ENCODE measurements around the gene KCND2.
"Not testable (repeated sequence)": the region's sequence is repeated elsewhere in the genome, so short reads cannot be mapped to it uniquely, and the experiment has no call there.

The KCND2 gene

GRCh38 chr7:120480472-120480871 is 207.5 kb downstream of the KCND2 start:
- FAIRE-seq = no peak
- no peak for DNase-seq (ENCODE audit: low spot score)

DNA sequence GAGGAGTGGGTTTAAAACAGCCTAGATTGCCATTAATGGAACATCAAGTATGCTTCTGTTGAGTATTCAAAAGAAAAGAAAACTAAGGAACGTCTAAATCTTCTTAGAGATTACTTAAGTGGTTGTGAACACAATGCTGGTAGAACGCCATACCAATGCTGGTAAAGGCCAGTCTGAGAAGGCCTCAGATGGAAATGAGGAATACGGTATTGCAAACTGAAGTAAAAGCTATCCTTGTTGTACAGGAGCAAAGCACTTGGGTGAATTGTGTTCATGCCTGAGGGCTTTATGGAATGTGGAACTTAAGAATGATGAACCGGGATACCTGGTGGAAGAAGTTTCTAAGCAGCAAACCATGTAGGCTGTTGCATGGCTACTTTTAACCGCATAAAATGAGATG is 208.0 kb downstream of the KCND2 start:
- DNase-seq (ENCODE audit: low spot score) = no peak
- no peak for FAIRE-seq

DNA sequence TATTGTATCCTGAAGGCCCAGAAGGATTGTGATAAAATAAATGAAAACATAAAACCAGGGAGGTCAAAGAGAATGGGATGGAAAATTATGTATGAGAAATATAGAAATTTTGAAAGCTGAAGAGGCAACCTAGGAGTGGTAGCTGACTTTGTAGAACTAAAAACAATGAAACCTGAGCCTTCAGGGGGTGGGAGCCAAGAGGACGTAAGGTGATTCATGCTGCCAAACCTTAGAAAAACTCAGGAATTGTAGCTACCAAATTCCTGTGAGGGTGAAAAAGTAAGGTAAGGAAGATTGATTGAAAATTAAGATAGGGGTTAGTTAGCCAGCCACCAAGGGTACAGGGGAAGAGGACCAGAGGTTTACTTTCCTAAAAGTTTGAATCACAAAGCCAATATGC is 213.2 kb downstream of the KCND2 start:
- FAIRE-seq (no peak), DNase-seq (ENCODE audit: low spot score) (no peak)

- FAIRE-seq (no peak), DNase-seq (ENCODE audit: low spot score) (no peak)
These were observed 229.2 kb downstream of the KCND2 start for GRCh38 chr7:120502132-120502531.

- DNase-seq (ENCODE audit: low spot score) (no peak), FAIRE-seq (no peak)
These were observed 229.8 kb downstream of the KCND2 start for GRCh38 chr7:120502825-120503224.

DNA sequence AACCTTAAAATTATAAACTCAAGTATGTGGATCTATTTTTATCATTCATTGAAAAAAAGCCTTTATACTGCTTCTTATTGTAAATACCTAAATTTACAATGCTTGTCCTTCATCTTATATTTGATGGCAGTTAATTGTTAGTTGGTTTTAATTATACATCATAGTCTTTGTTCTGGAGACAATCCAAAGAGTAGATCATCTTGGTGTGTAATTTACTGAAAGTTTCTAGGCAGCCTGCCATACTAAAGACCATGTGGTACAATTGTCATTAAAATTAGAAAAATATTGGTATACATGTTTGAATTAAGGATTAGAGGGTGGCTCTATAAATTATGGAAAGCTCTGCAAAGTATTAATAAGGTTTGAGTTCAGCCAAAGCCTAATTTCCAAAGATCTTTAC is 231.4 kb downstream of the KCND2 start:
- FAIRE-seq = no peak

GRCh38 chr7:120505770-120506169 is 232.8 kb downstream of the KCND2 start:
- DNase-seq (ENCODE audit: low spot score) = no peak

More for the DNA sequence above, 231.4 kb downstream of the KCND2 start:
- no peak for DNase-seq (ENCODE audit: low spot score)

GRCh38 chr7:120512701-120513100 is 239.7 kb downstream of the KCND2 start:
- FAIRE-seq (no peak), DNase-seq (ENCODE audit: low spot score) (no peak)

More at GRCh38 chr7:120505770-120506169, 232.8 kb downstream of the KCND2 start:
- no peak for FAIRE-seq

- no peak for DNase-seq (ENCODE audit: low spot score)
- no peak for FAIRE-seq
These were observed 246.2 kb downstream of the KCND2 start for GRCh38 chr7:120519224-120519623.

DNA sequence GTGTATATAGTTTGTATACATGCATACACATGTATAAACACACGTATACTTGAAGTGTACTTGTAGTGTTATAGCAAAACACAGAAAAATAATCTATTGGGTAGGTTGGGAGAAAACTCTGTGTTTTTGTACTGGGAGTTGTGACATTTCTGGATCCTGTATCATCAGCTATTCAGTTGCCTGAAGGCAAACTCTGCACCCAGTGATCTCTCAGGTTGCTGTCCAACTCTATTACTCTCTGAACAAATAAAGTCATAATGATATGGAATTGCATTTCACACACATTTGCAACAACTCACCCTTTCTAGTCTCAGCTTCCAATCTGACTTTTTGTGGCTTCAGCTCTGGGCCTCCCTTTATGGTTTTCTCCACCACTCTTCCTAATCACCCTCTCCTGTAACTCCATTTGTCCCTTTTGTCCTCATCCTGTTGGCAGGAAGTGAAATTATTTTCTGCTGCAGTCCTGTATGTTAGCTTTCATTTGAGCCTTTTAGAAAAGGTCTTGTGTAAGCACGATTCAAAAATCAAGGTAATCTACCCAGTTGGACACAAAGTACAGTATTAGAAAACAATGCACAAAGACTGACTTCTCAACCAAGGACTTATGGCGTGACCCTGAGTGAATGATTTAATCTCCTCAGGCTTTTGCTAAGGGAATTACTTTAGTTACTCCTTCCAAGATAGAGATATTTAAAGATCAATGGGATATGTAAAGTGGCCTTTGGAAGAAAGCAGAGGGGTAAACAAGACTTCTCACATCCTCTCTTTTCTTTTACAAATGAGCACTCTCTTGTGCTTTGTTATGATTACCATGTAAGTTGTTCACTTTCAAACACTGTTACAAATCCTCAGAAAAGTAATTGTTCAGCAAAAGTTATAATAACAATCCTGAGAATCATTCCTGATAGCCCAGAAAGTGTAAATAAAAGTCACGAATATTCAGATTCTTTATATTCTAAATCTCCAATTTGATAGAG is 249.1 kb downstream of the KCND2 start:
- FAIRE-seq (no peak), DNase-seq (ENCODE audit: low spot score) (no peak)

GRCh38 chr7:120523985-120524384 is 251.0 kb downstream of the KCND2 start:
- no peak for FAIRE-seq
- no peak for DNase-seq (ENCODE audit: low spot score)

DNA sequence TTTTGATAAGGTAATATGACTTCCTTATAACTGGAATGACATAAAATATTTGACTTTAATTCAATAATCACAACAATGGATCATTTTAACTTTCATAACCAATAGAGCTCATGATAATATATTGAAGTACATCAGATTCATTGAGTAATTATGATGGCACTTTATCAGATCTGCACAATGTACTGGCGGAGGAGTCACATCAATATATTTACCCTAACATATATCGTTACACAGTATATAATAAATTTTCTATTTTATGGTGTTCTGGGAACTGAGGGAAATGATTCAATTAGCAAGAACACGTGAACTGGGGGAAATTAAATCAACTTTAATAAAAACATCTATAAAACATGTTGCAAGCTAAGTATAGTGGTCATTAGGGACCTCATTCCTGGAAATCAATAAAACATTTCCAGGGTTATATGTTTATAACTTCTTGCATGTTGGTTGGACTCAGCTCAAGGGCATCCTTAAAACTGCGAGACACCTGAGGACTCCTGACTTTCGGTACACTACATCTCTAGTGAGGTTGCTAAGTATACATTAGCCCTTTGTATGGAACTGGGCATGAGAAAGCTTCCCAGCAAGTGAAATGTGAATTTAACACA is 254.0 kb downstream of the KCND2 start:
- no peak for FAIRE-seq
- DNase-seq (ENCODE audit: low spot score) = no peak

GRCh38 chr7:120529736-120530135 is 256.8 kb downstream of the KCND2 start:
- DNase-seq (ENCODE audit: low spot score) (no peak), FAIRE-seq (no peak)

DNA sequence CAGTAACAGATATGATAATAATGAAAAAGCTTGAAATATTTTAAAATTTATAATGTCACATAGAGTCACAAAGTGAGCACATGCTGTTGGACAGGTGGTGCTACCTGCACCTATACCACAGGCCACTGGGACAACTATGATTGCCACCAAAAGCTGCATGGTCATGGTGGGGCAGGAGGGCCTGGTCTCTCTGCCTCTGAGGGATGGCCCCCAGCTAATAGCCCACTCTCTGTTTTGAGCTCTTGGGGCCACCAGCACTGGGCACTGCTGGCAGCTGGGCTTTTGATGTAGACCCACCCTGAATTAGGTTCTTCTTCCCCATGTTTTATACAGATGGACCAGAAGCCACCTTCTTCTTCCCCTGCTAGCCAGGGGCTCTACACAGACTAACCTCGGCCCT is 265.4 kb downstream of the KCND2 start:
- FAIRE-seq = no peak
- no peak for DNase-seq (ENCODE audit: low spot score)

DNA sequence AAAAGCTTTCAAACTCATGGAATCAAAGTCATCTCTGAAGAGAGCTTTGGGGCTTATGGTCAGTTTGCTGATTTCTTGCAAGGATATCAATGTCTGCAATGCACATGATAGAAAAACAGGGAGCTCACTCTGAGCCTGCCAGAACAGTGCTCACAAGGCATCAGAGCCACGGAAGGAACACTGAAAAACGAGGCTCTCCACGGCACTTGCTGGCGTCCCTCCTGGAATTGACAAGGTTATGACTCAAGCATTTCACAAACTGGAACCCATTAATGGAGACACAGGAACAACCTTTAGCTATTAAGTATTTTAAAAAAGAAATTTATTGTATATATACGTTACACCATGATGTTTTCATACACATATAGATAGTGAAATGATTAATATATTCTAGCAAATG is 266.3 kb downstream of the KCND2 start:
- DNase-seq (ENCODE audit: low spot score) = no peak
- FAIRE-seq = no peak

DNA sequence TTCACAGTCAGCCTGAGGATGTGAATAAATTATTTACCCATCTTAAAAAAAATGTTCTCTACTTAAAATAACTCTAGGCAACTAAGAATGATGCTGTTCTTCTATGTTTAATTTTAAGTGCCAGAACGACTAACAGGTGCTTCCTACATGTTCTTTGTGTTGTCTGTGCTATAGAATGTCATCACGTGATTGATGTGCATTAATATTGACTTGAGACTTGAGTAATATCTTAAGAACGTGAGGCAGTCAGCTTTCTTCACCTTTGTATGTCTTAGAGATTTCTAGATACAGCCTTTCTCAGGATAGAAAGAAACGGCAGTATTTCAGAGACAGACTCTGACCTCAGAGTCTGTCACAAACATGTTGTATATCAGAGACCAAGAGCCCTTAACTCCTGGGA is 274.6 kb downstream of the KCND2 start:
- FAIRE-seq = no peak
- no peak for DNase-seq (ENCODE audit: low spot score)

GRCh38 chr7:120550494-120551048 is 277.6 kb downstream of the KCND2 start:
- no peak for FAIRE-seq
- DNase-seq (ENCODE audit: low spot score) = peak; percentile 4

GRCh38 chr7:120553491-120553890 is 280.5 kb downstream of the KCND2 start:
- FAIRE-seq (no peak), DNase-seq (ENCODE audit: low spot score) (no peak)

DNA sequence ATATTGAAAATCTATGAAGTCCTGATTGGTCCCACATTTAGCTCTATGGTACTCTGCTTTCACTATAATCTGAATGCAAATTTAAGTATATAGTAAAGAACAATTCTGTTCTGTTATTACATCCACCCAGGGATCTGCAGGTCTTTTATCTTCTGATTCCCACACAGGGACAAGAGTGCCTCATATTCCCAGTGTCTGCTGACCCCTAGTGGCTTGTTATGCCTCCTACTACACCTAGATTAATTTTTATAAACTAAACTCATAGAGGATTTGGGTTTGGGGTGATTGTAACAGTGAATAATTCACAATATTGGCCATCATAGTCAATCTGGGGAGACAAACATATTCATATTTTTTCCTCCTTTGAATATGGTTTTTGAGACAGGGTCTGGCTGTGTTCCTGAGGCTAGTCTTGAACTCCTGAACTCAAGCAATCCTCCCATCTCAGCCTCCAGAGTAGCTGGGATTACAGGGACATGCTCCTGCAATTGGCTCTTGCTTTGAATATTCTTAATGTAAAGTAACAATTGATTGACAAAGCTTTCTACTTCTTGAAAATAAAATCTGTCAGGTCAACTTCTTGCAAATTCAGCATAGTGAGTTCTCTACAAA is 282.1 kb downstream of the KCND2 start:
- no peak for FAIRE-seq
- DNase-seq (ENCODE audit: low spot score) = peak; percentile 20

DNA sequence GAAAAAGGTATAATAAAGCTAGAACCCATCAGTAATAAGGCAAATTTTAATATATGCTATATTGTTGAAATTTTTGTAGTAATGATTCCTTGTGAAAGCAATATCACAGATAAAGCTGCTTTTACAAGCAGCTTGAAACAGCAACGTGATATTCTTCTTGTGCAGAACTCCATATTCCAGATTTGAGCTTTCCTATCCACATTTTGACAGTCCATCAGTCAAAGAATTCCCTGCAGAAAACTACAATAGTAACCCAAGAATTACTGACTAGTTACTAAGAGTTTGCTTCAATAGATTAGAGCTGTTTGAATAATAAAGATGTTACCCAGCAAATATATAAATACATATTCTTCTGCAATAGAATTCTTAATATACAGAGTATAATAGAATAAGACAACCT is 291.2 kb downstream of the KCND2 start:
- FAIRE-seq (no peak), DNase-seq (ENCODE audit: low spot score) (no peak)

- FAIRE-seq (no peak), DNase-seq (ENCODE audit: low spot score) (no peak)
These were observed 294.2 kb downstream of the KCND2 start for GRCh38 chr7:120567204-120567603.

DNA sequence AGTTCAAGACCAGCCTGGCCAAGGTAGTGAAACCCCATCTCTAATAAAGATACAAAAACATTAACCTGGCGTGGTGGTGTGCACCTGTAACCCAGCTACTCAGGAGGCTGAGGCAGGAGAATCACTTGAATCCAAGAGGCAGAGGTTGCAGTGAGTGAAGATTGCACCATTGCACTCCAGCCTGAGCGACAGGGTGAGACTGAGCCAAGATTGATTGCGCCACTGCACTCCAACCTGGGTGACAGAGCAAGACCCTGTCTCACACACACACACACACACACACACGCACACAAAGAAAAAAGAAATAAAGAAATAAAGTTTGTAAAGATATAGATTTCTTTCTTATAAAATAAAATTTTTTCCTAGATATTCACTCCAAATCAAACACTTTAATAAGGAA is 305.7 kb downstream of the KCND2 start:
- not testable (repeated sequence) for FAIRE-seq; DNase-seq (ENCODE audit: low spot score)

Measured in urothelium cell line (cell line).